ENCODE measurements around the gene WNT8B.

GRCh38 chr10:100462709-100463108 lies at the start of gene WNT8B:
- TF ChIP-seq CTCF (IDR thresholded peaks at IDR 0.05 in 8 of 11, conservative IDR thresholded peaks at IDR 0.05 in 3 of 11) (no peak), POLR2AphosphoS5 (IDR thresholded peaks at IDR 0.05) (no peak), POLR2A (IDR thresholded peaks at IDR 0.05) (no peak)
